Measurements from ENCODE around the gene EPHB1.

The EPHB1 gene

DNA sequence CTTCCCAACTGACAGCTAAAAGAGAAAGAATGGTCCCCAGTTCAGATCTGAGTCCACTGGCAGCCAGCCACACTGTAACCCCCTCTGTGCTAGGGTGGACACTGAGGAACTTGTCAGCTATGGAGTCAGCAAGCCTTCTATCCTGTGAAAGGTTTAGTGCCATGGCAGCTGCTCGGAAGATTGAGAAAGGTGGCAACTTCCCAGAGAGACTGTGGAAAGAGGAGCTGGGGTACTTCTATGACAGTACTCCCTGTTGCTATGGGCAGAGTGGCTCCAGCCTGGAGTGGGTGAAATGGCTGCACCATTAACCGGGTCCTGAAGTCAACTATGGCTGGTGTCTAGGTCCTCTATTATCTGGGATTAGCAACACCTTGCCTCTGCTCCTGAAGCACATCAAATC, 447.2 kb downstream of the EPHB1 start:
- TF ChIP-seq, protein P1, sequence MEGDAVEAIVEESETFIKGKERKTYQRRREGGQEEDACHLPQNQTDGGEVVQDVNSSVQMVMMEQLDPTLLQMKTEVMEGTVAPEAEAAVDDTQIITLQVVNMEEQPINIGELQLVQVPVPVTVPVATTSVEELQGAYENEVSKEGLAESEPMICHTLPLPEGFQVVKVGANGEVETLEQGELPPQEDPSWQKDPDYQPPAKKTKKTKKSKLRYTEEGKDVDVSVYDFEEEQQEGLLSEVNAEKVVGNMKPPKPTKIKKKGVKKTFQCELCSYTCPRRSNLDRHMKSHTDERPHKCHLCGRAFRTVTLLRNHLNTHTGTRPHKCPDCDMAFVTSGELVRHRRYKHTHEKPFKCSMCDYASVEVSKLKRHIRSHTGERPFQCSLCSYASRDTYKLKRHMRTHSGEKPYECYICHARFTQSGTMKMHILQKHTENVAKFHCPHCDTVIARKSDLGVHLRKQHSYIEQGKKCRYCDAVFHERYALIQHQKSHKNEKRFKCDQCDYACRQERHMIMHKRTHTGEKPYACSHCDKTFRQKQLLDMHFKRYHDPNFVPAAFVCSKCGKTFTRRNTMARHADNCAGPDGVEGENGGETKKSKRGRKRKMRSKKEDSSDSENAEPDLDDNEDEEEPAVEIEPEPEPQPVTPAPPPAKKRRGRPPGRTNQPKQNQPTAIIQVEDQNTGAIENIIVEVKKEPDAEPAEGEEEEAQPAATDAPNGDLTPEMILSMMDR (IDR thresholded peaks at IDR 0.05; ENCODE audit: insufficient read depth, low read length, missing control alignments), result no peak
- ChIA-PET CTCF (no interaction called here), POLR2A (no interaction called here)
- no peak overlapping the region for H3K4me3 ChIP-seq (ENCODE audit: low read depth, low read length)
- DNase-seq (ENCODE audit: low read depth, low spot score), result no peak

DNA sequence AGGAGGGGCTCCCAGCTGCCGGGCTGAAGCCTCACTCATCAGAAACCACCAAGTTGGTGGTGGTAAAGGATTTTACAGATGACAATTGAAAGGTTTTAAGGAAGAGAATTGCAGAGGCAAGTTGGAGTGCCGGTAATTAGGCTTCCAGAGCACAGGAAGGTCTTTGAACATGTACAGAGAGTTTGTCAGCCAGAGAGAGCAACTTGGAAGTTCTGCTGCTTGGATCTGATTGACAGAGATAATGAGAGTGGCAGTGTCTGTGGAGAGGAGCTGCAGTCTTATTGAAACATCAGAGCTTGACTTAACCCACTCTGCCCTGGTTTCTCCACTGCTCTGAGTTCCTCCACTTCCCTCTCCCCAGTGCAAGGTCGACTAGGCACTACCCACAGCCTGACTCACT, 448.6 kb downstream of the EPHB1 start:
- no peak overlapping the region for H3K4me3 ChIP-seq (ENCODE audit: low read depth, low read length)
- TF ChIP-seq, protein P1 (IDR thresholded peaks at IDR 0.05; ENCODE audit: insufficient read depth, low read length, missing control alignments), result no peak
- DNase-seq (ENCODE audit: low read depth, low spot score), result no peak
- ChIA-PET CTCF (no interaction called here), POLR2A (no interaction called here)

DNA sequence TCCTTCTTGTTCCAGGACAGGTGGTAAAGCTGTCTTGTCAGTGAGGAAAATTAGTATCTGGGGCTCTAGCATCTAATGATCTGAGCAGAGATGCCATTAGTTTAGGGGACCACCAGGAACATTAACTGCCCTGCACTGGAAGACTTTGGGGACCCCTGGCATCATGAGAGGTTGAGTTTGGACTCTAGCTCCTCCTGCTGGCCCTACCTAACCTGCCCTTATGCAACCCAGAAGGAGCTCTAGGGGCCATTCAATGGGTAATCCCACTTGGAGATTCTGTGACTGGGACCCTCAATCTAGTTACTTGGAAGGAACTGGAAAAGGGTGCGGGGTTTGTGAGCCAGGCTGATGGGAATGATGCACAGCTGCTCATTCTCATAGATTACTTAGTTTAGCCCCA, 451.0 kb downstream of the EPHB1 start:
- TF ChIP-seq, protein P1 (IDR thresholded peaks at IDR 0.05; ENCODE audit: insufficient read depth, low read length, missing control alignments), result no peak
- H3K4me3 ChIP-seq (ENCODE audit: low read depth, low read length), result no peak overlapping the region
- ChIA-PET POLR2A (no interaction called here), CTCF (no interaction called here)
- DNase-seq (ENCODE audit: low read depth, low spot score), result no peak

DNA sequence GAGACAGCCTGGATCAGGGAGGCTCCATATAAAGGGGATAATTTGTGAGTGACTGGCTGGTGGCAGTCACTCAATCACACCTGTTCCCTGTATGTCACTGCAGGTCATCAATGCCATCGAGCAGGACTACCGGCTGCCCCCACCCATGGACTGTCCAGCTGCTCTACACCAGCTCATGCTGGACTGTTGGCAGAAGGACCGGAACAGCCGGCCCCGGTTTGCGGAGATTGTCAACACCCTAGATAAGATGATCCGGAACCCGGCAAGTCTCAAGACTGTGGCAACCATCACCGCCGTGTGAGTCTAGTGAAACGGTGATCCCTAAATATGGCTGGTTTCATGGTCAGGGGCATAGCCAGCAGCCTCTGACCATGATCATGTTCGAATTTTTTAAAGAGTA, 453.2 kb downstream of the EPHB1 start:
- no peak for DNase-seq (ENCODE audit: low read depth, low spot score)
- CTCF ChIA-PET, result no interaction called here
- POLR2A ChIA-PET, result no interaction called here
- H3K4me3 ChIP-seq (ENCODE audit: low read depth, low read length), result no peak overlapping the region
- TF ChIP-seq, protein P1 (IDR thresholded peaks at IDR 0.05; ENCODE audit: insufficient read depth, low read length, missing control alignments), result no peak

DNA sequence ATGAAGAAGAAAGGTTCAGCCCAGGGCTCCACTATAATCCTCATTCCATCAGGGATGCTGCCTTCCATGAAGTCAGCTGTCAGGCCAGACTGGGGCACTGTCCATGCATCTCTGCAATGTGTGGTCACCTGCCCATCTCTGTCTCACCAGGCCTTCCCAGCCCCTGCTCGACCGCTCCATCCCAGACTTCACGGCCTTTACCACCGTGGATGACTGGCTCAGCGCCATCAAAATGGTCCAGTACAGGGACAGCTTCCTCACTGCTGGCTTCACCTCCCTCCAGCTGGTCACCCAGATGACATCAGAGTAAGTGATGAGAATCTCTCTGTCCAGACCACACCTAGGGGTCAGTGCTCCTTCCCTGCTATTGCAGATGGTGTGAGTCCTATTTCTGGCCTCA, 454.1 kb downstream of the EPHB1 start:
- ChIA-PET CTCF (no interaction called here), POLR2A (no interaction called here)
- DNase-seq (ENCODE audit: low read depth, low spot score), result no peak
- no peak overlapping the region for H3K4me3 ChIP-seq (ENCODE audit: low read depth, low read length)
- TF ChIP-seq, protein P1 (IDR thresholded peaks at IDR 0.05; ENCODE audit: insufficient read depth, low read length, missing control alignments), result no peak

DNA sequence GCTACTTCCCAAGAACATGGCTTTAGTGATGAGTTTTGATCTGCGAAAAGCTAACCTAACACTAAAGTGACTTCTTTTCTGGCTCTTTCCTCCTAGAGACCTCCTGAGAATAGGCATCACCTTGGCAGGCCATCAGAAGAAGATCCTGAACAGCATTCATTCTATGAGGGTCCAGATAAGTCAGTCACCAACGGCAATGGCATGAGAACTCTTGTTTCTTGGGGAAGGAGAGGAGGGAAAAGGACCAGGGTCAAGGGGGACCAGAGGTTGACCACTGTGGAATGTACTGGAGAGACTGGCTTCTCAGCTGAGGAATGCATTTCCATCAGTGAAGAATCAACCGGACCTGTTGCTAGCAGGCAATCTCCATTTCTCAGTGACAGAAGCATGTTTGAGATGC, 463.9 kb downstream of the EPHB1 start:
- ChIA-PET POLR2A (no interaction called here), CTCF (no interaction called here)
- no peak overlapping the region for H3K4me3 ChIP-seq (ENCODE audit: low read depth, low read length)
- no peak for DNase-seq (ENCODE audit: low read depth, low spot score)
- TF ChIP-seq, protein P1 (IDR thresholded peaks at IDR 0.05; ENCODE audit: insufficient read depth, low read length, missing control alignments), result no peak

All from AG04449 (cell line).